Kidney glomerular epithelial cell (primary cell): ENCODE results near the gene PRPS2.
A peak's percentile ranks its signal among the peaks of the same experiment; 100 is the strongest.

Source experiments
- DNase-seq: peaks from one replicate; lab custom pipeline; 2025; lab: John Stamatoyannopoulos, UW

The PRPS2 gene

GRCh38 chrX:12817528-12817927, 26.3 kb downstream of the PRPS2 start:
- DNase-seq: no peak

GRCh38 chrX:12819222-12819621, 28.0 kb downstream of the PRPS2 start:
- no peak for DNase-seq

- DNase-seq: no peak
These were observed 29.5 kb downstream of the PRPS2 start for GRCh38 chrX:12820737-12821136.

- DNase-seq: no peak
These were observed 33.7 kb downstream of the PRPS2 start for GRCh38 chrX:12824944-12825343.

GRCh38 chrX:12825801-12826200, 34.6 kb downstream of the PRPS2 start:
- DNase-seq: peak; percentile 3

GRCh38 chrX:12843061-12843667, 52.0 kb downstream of the PRPS2 start:
- DNase-seq: no peak

- no peak for DNase-seq
These were observed 52.6 kb downstream of the PRPS2 start for GRCh38 chrX:12843668-12844279.

GRCh38 chrX:12844319-12844718, 53.1 kb downstream of the PRPS2 start:
- no peak for DNase-seq

GRCh38 chrX:12865359-12865758, 74.1 kb downstream of the PRPS2 start:
- DNase-seq: no peak

GRCh38 chrX:12866451-12867377, 75.5 kb downstream of the PRPS2 start, which contains the start of gene TLR7:
TLR7 (plus strand) TSS chrX:12867072; CDS start chrX:12867579, 507 bp downstream.
- DNase-seq: no peak

GRCh38 chrX:12867685-12868084, 76.5 kb downstream of the PRPS2 start:
- DNase-seq: no peak

- no peak for DNase-seq
These were observed 77.5 kb downstream of the PRPS2 start for GRCh38 chrX:12868747-12869146.

- no peak for DNase-seq
These were observed 80.0 kb downstream of the PRPS2 start for GRCh38 chrX:12871257-12871656.

- DNase-seq: no peak
These were observed 81.5 kb downstream of the PRPS2 start for GRCh38 chrX:12872741-12873140.
